Activated CD8-positive, alpha-beta memory T cell treated with anti-CD3 and anti-CD28 coated beads, Interleukin-2, amount 50 U/mL, for 4 hours (primary cell): Measurements from ENCODE around the gene PDCD1.

ENCODE experiments used
- DNase-seq: peaks from one replicate; pipeline ENCODE4 v3.0.0-alpha.2; 2020

Gene PDCD1

DNA sequence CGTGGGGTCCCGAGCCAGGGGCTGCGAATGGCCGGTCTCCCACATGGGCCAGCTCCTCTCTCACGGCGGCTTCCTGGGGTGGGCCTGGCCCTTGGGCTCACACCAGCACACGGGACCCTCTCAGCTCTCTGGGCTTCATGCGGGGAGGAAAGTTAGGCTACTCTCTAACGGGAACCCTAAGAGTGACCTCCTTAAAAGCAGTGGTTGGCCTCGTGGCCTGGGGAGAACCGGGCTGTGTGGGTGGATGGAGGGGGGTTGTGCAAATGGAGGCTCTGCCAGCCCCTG lies 36.7 kb upstream of the PDCD1 start:
- no peak for DNase-seq

DNA sequence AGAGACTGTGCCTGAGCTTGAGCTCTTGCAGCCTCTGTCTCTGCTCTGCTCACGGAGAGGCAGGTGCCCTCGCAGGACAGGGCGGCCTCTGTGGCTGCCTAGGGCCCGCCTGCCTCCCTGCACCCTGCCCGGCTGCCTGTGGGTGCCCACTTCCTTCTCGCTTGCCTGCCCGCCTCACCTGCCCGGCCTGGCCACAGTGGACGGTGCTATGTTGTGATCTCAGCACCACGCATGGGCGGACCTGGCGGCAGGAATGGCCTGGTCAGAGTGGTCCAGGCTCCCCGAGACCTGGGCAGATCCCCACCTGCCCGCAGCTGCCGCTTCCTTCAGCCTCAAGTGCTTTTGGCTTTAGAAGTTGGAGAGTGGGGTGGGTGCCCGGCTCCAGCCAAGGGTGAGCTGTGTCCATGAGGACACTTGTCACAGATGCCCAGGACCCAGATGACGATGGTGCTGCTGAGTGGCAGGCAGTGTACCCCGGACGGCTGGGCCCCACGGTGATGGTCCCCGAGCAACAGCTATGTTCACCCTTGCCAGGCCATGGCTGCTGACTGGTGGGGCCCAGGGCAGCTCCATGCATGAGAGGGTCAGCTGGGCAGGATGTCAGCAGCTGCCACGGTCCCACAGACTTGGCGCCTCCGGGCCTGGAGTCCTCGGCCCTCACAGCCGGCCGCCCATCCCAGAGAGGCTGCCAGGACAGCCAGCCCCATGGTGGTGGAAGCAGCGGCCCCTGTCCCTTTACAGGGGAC lies 36.2 kb upstream of the PDCD1 start:
- no peak for DNase-seq

DNA sequence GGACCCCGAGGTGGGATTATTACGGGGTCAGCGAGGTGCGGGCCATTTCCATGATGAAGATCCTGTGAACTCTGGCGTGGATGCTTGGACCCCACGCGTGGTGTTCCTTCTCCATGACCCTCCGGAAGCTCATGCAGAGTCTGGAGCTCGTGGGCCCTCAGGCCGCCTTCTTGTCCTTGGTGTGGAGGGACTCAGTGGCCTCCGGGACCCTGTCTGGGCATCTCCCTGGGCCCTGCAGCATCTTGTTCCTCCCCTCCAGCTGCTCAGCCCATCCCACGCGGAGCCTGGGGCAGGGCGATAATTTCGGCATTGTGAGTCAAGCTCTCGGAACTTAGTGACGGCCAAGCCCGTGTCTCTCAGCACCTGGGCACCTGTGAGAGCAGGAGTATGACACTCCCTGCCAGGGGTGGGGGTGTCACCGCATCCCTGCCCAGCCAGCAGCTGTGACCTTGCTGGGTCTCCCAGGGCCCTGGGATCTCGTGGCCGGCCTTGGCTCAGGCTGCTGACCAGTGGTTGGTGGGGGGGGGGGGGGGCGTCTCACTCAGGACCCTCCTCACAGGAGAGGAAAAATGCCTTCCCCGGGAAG lies 35.5 kb upstream of the PDCD1 start:
- peak; percentile 8 for DNase-seq

- DNase-seq, result peak; percentile 3
Observed at GRCh38 chr2:241893265-241893664, 34.6 kb upstream of the PDCD1 start.

DNA sequence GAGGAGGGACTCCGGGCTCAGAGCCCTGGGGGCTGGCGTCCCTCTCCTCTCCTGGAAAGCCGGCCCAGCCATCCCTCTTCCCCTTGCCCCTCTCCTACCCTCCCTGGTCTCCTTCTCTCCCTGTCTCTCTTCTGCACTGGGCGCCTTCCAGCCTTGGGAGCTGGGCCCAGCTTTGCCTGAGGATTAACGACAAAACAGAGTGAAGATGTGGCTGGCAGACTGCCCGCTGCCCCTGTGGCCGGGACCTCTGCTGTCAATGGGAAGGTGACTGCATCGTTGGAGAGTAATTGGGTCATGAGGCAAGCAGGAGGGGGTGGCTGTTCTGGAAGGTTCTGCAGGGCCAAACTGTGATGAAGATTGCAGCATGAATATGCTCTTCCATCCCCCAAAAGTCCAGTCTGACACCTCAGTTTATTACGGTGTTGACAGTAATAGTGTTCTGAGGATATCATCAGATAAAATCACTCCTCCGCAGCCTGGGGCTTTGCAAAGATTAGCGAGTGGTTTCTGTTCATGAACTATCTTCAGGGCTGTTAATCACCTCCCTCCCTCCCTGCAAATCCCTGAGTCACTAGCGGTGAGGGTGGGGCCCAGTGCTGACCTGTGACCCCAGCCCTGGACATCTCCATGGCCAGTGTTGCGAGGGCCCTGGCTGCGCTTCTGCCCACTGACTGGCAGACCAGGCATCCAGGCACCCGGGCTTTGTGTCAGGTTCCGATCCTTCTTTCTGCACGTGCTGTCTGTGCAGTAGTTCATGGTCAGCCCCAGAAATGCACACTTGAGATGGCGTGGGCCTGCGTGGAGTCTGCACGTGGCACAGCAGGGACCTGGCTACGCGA lies 33.8 kb upstream of the PDCD1 start:
- peak; percentile 7 for DNase-seq

GRCh38 chr2:241891988-241892298 lies 33.2 kb upstream of the PDCD1 start:
- no peak for DNase-seq

GRCh38 chr2:241891315-241891987 lies 32.8 kb upstream of the PDCD1 start:
- DNase-seq, result no peak

DNA sequence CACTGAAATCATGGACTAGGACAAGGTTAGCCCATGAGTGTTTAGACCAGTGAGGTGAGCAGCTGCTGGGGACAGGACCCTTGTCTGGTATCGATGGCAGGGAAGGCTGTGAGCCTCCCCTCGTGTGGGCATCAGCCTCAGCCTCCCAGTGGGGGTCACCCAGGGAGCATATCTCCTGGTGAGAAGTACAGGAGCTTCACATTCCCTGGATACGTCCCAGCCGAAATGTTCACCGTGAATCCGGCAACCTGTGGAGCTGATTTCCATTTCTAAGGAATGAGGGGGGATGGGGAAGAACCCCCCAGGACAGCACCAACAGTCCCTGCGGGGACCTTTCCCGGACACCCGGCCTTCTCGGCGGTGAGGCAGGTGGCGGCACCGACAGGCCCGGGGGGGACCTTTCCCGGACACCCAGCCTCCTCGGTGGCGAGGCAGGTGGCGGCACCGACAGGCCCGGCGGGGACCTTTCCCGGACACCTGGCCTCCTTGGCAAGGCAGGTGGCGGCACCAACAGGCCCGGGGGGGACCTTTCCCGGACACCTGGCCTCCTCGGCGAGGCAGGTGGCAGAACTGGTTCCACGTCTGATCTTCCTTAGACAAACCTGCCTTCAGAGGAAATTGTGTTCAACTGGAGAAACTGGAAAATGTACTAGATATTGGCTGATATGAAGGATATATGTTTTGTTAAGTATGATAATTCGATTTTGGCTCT lies 32.0 kb upstream of the PDCD1 start:
- DNase-seq, result no peak

DNA sequence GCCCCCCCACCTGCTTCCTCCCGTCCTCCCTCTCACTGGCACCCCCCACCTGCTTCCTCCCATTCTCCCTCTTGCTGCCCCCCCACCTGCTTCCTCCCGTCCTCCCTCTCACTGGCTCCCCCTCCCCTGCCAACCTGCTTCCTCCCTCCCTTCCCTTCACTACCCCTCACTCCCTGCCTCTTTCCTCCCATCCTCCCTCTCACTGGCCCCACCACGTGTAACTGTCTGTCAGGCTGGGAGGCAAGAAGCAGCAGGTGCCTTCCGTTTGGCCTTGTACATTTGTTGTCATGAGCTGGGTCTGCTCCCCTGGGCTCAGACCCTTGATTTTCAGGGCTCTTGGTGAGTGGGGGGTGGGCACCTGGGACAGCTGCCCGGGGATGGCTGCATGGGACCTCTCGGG lies 29.9 kb upstream of the PDCD1 start:
- DNase-seq, result no peak

DNA sequence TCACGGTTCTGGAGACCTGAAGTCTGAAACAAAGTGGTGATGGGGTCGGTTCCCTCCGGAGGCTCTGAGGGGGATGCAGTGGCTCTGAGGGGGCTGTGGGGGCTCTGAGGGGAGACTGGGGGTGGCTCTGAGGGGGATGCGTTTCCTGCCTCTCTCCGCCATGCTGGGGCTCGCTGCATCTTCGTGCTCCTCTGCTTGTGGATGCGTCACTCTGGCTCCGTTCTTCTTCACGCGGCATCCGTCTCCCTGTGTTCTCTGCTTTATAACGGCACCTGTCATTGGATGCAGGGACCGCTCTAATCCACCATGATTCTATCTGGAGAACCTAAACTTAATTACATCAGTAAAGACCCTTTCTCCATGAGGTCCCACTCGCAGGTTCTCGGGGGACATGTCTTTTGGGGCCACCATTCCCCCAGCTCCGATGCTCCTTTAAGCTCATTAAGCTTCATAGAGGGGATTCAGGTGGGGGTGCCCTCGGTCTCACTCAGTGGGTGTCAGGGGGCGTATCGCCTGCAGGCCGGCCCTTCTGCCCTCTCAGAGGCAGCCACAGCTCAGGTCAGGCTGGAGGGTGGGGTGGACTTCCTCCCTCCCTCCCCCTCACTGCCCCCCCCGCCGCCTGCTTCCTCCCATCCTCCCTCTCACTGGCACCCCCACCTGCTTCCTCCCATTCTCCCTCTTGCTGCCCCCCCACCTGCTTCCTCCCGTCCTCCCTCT lies 29.3 kb upstream of the PDCD1 start:
- no peak for DNase-seq

- DNase-seq, result no peak
Observed at GRCh38 chr2:241886840-241887447, 28.2 kb upstream of the PDCD1 start.

GRCh38 chr2:241885946-241886643 lies 27.4 kb upstream of the PDCD1 start:
- no peak for DNase-seq

DNA sequence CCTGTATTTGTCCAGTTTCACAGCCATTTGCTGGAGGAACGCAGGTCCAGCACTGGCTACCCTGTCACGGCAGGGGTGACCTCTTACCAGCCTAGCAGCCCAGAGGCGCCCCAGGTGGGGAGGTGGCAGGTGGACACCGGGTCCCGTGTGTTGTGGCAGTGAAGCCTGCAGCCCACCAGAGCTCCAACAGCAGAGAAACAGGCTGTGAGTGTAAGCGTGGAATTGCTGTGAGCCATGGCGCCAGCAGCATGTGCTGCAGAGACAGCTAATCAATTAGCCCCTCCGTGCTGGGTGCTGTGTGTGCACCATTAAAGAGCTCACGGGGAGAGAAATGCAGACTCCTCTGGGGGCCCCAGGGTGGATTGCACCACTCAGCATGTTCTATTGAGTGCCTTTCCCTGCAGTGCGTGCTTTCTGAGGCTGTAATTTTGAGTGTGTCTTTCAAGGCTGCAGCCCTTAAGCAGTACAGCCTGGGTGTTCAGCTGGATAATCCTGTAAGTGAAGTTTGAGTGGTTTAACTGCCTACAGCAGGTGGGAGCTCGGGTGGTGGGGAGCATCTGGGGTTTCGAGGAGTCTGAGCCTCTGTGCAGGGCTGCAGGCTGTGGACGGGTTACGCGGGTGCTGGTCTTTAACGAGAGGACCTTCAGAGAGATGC lies 26.7 kb upstream of the PDCD1 start:
- no peak for DNase-seq

- no peak for DNase-seq
Observed at GRCh38 chr2:241884951-241885290, 26.2 kb upstream of the PDCD1 start.

DNA sequence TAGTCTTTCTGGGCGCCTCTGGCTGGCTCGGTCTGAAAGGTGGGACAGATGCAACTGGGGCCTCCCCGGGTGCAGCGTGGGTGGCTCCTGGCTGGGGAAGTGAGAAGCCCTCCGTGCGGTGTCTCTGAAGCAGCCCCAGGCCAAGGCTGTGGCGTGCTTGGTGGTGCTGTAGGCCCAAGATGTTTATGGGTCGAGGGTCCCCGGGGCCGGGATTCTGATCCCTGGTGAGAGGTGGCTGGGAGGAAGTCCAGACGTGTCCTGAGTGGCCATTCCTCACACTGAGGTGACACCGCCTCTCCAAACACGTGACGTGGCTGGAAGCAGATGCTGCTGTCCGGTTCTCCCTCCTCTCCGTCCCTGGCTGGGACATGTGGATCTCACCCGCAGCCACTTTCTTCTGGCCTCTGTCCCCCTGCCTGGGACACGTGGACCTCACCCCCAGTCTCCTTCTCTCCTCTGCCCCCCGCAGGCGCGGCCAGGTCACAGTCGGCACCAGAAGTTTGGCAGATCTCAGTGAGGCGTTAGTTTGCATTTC lies 23.5 kb upstream of the PDCD1 start:
- DNase-seq, result peak; percentile 76

DNA sequence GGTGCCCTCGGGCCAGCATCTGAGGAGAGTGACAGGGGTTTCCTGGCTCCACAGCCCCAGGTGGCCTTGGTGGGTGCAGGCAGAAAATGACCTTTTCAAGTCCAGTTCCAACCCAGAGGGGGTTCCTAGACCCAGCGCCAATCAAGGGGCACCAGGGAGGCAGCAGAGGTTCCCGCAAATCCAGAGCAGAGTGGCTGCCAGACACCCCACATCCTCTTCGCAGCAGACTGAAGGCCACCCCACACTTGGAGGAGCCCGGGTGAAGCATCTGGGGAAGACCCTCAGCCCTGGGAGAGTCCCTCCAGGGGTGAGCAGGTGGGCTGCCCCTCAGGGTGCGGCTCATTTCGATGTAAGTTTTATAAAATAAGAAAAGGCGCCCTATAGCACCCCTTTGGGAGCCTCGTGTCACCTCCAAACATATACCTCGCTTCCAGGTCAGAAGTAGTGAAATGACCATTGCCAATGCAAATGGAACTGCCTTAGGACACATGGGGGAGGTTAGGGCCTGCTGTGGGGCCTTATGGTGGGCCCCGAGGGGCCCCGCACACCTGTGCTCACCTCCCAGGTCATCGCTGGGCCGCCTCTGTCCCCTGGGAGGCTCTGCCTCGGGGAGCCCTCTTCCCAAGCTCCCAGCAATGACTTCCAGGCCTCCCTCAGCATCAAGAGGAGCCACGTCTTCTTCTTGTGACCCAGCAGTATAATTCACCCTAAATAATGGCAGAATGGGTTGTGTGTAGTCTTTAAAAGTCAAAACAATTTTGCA lies 21.8 kb upstream of the PDCD1 start:
- DNase-seq, result no peak

DNA sequence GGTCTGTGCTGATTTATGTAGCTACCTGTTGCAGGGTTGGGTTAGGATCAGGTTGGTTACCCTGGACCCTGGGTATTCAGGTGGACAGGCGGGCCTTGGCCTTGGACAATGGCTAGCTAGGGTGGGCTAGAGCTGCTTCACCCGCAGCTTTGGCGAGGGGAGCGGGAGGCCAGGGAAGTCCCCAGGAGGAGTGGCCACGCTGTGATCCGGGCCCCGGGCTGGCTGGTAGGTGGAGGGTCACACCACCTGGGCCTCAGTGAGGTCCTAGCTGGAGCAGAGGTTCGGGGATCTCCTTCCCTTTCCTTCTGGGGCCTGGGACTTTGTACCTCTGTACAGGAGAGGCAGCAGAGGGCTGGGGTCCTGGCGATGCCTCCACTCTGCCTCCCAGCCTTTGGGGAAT lies 20.6 kb upstream of the PDCD1 start:
- no peak for DNase-seq

DNA sequence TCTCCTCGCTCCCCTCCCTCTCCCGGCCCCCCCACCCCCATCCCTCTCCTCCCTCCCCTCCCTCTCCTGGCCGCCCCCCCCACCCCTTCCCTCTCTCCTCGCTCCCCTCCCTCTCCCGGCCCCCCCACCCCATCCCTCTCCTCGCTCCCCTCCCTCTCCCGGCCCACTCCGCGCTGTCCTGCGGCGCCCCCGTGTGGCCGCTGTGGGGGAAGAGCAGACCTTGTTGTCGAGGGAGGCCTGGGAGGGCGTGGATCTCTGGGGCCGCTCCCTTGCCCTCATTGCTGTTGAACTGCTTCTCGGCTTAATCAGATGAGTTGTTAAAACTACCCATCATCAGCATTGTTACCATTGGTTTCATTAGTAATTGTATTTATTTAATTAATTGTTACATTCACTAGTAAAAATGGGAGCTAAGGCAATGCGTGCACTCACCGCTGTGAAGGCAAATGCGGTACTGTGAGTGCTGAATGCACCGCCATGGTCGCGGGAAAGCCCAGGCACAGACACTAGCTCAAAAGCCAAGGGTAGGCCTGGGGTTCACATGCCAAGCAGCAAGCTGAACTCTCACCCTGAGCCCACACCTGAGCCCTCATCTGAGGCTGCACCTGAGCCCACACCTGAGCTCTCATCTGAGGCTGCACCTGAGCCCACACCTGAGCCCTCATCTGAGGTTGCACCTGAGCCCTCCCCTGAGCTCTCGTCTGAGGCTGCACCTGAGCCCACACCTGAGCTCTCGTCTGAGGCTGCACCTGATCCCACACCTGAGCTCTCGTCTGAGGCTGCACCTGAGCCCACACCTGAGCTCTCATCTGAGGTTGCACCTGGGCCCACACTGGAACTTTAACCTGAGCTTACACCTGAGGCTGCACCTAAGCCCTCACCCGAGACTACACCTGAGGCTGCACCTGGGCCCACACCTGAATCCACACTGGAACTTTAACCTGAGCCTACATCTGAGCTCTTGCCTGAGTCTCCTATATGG lies 19.6 kb upstream of the PDCD1 start:
- DNase-seq, result peak; percentile 80
